Sciatic nerve (tissue), 1 donor: ENCODE data around the gene PSIP1. TPM values are rescaled to one million over a fixed set of nuclear protein-coding genes. Genes with fewer than 3 reads are reported as not detected.

Experiments
- total RNA-seq: library from RNA; stranded (reverse); fragmentation: NEBNext Ultra II Directional; extraction: Animal tissue kit (Norgen Biotek cat#: 25700); gene quantifications from one replicate; pipeline ENCODE4 v1.2.1, GENCODE V29; 2021
- donor health status: DM: no; HTN: no; CAD: no.

PSIP1 gene
- total RNA-seq, 1 donor from 2014 or later = 89.4 TPM

Other genes starting within 250 kb of the PSIP1 start
- gene TTC39B, start 203.8 kb downstream of the PSIP1 start, total RNA-seq = 17.7 TPM
- gene SNAPC3, start 88.1 kb downstream of the PSIP1 start, total RNA-seq = 38.3 TPM
- 27.1 TPM for gene CCDC171, start 42.1 kb upstream of the PSIP1 start, total RNA-seq